HepG2 (cell line): ENCODE measurements around the gene PPP2R5D. TPM values are rescaled to one million over a fixed set of nuclear protein-coding genes. Genes with fewer than 3 reads are reported as not detected.

Source experiments
- ATM ChIP-seq: fragments of 450-650 bp; IDR thresholded peaks from 2 replicates; pipeline ENCODE4 v1.7.1; 2017; ENCODE audit warnings: mild to moderate bottlenecking, borderline replicate concordance
- EED ChIP-seq: sonication (generic); formaldehyde crosslinking; IDR thresholded peaks from 2 replicates; pipeline ENCODE4 v1.5.0; 2020; ENCODE audit warnings: mild to moderate bottlenecking, missing genetic modification reagents
- GFI1 ChIP-seq: sonication (generic); formaldehyde crosslinking; IDR thresholded peaks from 2 replicates; pipeline ENCODE4 v1.5.0; 2020; ENCODE audit warnings: missing genetic modification reagents, mild to moderate bottlenecking, borderline replicate concordance
- HES4 ChIP-seq: sonication (generic); formaldehyde crosslinking; IDR thresholded peaks from 2 replicates; pipeline ENCODE4 v1.9.0; 2021; ENCODE audit warnings: mild to moderate bottlenecking, missing genetic modification reagents, borderline replicate concordance
- HNF4A ChIP-seq: sonication (generic); formaldehyde crosslinking; IDR thresholded peaks from 2 replicates; pipeline ENCODE4 v1.4.0; 2020; ENCODE audit warnings: missing genetic modification reagents
- HOMEZ ChIP-seq: IDR thresholded peaks from 2 replicates; pipeline ENCODE4 v1.6.1; 2016; ENCODE audit warnings: low read depth
- NFYC ChIP-seq: IDR thresholded peaks from 2 replicates; pipeline ENCODE4 v1.6.1; 2016; ENCODE audit warnings: missing genetic modification reagents, missing compliant biosample characterization
- PBX3 ChIP-seq: sonication (generic); formaldehyde crosslinking; IDR thresholded peaks from 2 replicates; pipeline ENCODE4 v1.8.1; 2023; ENCODE audit warnings: missing genetic modification reagents, inconsistent platforms, borderline replicate concordance
- PHF8 ChIP-seq: sonication (generic); formaldehyde crosslinking; IDR thresholded peaks from 2 replicates; pipeline ENCODE4 v1.5.0; 2020; ENCODE audit warnings: missing genetic modification reagents
- RBM22 ChIP-seq: fragments of 200-400 bp; formaldehyde crosslinking; optimal IDR thresholded peaks from 2 replicates; pipeline ENCODE3; 2017; ENCODE audit warnings: mild to moderate bottlenecking, low read length, moderate library complexity
- SALL2 ChIP-seq: sonication (generic); formaldehyde crosslinking; IDR thresholded peaks from 2 replicates; pipeline ENCODE4 v1.8.1; 2023; ENCODE audit warnings: mild to moderate bottlenecking, missing genetic modification reagents, inconsistent platforms
- SETDB1 ChIP-seq: sonication (generic); formaldehyde crosslinking; IDR thresholded peaks from 2 replicates; pipeline ENCODE4 v1.5.1; 2020; ENCODE audit warnings: missing genetic modification reagents, mild to moderate bottlenecking, borderline replicate concordance
- TCF7 ChIP-seq: sonication (generic); IDR thresholded peaks from 2 replicates; pipeline ENCODE4 v1.6.1; 2016; ENCODE audit warnings: antibody characterized with exemption, low read depth
- ZBTB10 ChIP-seq: sonication (generic); formaldehyde crosslinking; IDR thresholded peaks from 2 replicates; pipeline ENCODE4 v1.4.0; 2020; ENCODE audit warnings: missing genetic modification reagents, borderline replicate concordance
- ZNF180 ChIP-seq: sonication (generic); formaldehyde crosslinking; IDR thresholded peaks from 2 replicates; pipeline ENCODE4 v1.4.0; 2020; ENCODE audit warnings: low read depth, missing genetic modification reagents, borderline replicate concordance
- ZNF326 ChIP-seq: sonication (generic); formaldehyde crosslinking; IDR thresholded peaks from 2 replicates; pipeline ENCODE4 v1.4.0; 2020; ENCODE audit warnings: missing genetic modification reagents, borderline replicate concordance
- ZNF382 ChIP-seq: sonication (generic); formaldehyde crosslinking; IDR thresholded peaks from 2 replicates; pipeline ENCODE4 v1.5.0; 2020; ENCODE audit warnings: missing genetic modification reagents, mild to moderate bottlenecking, borderline replicate concordance
- ZNF576 ChIP-seq: sonication (generic); formaldehyde crosslinking; IDR thresholded peaks from 2 replicates; pipeline ENCODE4 v1.4.0; 2020; ENCODE audit warnings: mild to moderate bottlenecking, missing genetic modification reagents
- ZNF598 ChIP-seq: sonication (generic); formaldehyde crosslinking; IDR thresholded peaks from 2 replicates; pipeline ENCODE4 v1.5.1; 2020; ENCODE audit warnings: mild to moderate bottlenecking, missing genetic modification reagents, borderline replicate concordance
- ZNF652 ChIP-seq: IDR thresholded peaks from 2 replicates; pipeline ENCODE4 v1.6.1; 2016; ENCODE audit warnings: low read depth, borderline replicate concordance
- ZNF784 ChIP-seq: sonication (generic); formaldehyde crosslinking; IDR thresholded peaks from 2 replicates; pipeline ENCODE4 v1.5.1; 2020; ENCODE audit warnings: missing genetic modification reagents, mild to moderate bottlenecking, borderline replicate concordance
- polyA plus RNA-seq, 8 experiments: library from polyadenylated mRNA; depleted of rRNA in 3 of 8; stranded (reverse) in 7 of 8; unstranded in 1 of 8; fragments of >200 nt; fragmentation: Illumina TruSeq in 4 of 8; extraction: Trizol in 4 of 8; gene quantifications; 2 replicates each; pipeline versions ENCODE4 v1.2.1 to v1.2.3, GENCODE V29; 2011 to 2016; ENCODE audit warnings: low read depth in 4 of 8, missing spikeins in 1 of 8, mixed read lengths in 1 of 8; ENCODE audit not compliant: insufficient read depth in 1 of 8
- total RNA-seq, 5 experiments: library from RNA; depleted of rRNA; stranded (reverse); fragments of >200 nt; fragmentation: Illumina TruSeq; extraction: Trizol; gene quantifications; 2 replicates each; pipeline ENCODE4 v1.2.3, GENCODE V29; 2016; ENCODE audit warnings: low read depth in 1 of 5

PPP2R5D gene
- total and polyA plus RNA-seq, 2 of the 13 experiments (the other 11 are each of a cell fraction or from before 2014, with no cell fraction given), result 53.7 to 60.4 TPM

- TF ChIP-seq TCF7, result no peak
- peak; percentile 97 for TF ChIP-seq PHF8 (CRISPR knock-in tag)
- peak; percentile 95; the same call in 1 of the 2 replicates for TF ChIP-seq HES4
- no peak; the same call in 1 of the 2 replicates for TF ChIP-seq HNF4A (CRISPR knock-in tag)
- peak; percentile 72; the same call in 1 of the 2 replicates for TF ChIP-seq EED (CRISPR knock-in tag)
- TF ChIP-seq SETDB1, result no peak
- no peak; the same call in 1 of the 2 replicates for TF ChIP-seq ZNF652 (CRISPR knock-in tag)
- TF ChIP-seq GFI1 (CRISPR knock-in tag), result peak; percentile 78
- no peak for TF ChIP-seq ZBTB10 (CRISPR knock-in tag)
- peak; percentile 49; the same call in 1 of the 2 replicates for TF ChIP-seq ZNF180 (CRISPR knock-in tag)
- peak; percentile 86; the same call in 1 of the 2 replicates for TF ChIP-seq ZNF784
- TF ChIP-seq SALL2 (CRISPR knock-in tag), result peak; percentile 98
- no peak for TF ChIP-seq ZNF382 (CRISPR knock-in tag)
- TF ChIP-seq ZNF576 (CRISPR knock-in tag), result peak; percentile 83; the same call in 1 of the 2 replicates
- peak; percentile 23; the same call in 1 of the 2 replicates for TF ChIP-seq ZNF598 (CRISPR knock-in tag)
- peak; percentile 62 for TF ChIP-seq RBM22
- TF ChIP-seq ATM, result no peak
- TF ChIP-seq ZNF326 (CRISPR knock-in tag), result no peak
- TF ChIP-seq HOMEZ (CRISPR knock-in tag), result peak; percentile 88
- TF ChIP-seq NFYC (CRISPR knock-in tag), result peak; percentile 65
- TF ChIP-seq PBX3 (CRISPR knock-in tag), result no peak
These were observed 69.3 kb downstream of the PPP2R5D start, which contains the start of gene CUL7 (continued) for GRCh38 chr6:43053545-43054205.
